K562 (cell line): Measurements from ENCODE around the gene NAALAD2.

Source experiments
- MEIS2 ChIP-seq: fragments of 450-650 bp; IDR thresholded peaks from 2 replicates; pipeline ENCODE4 v1.6.1; 2014; ENCODE audit warnings: mild to moderate bottlenecking; ENCODE audit not compliant: partially characterized antibody
- ZFP1 ChIP-seq: fragments of 450-650 bp; formaldehyde crosslinking; IDR thresholded peaks from 2 replicates; pipeline ENCODE4 v1.4.0; 2020; ENCODE audit warnings: mild to moderate bottlenecking, mixed read lengths
- TF ChIP-seq, protein P1 (sequence below), 3 experiments: IDR thresholded peaks in 2 of 3; conservative IDR thresholded peaks in 1 of 3; 2 replicates each; pipeline ENCODE4 v1.5.1; 2011 to 2012; ENCODE audit warnings: low read length in 3 of 3, mild to moderate bottlenecking in 3 of 3, control low read depth in 2 of 3, improper control_type of control experiment in 1 of 3, inconsistent platforms in 1 of 3, low read depth in 1 of 3, mixed read lengths in 1 of 3, moderate library complexity in 1 of 3; ENCODE audit not compliant: insufficient read depth in 2 of 3

DNA sequence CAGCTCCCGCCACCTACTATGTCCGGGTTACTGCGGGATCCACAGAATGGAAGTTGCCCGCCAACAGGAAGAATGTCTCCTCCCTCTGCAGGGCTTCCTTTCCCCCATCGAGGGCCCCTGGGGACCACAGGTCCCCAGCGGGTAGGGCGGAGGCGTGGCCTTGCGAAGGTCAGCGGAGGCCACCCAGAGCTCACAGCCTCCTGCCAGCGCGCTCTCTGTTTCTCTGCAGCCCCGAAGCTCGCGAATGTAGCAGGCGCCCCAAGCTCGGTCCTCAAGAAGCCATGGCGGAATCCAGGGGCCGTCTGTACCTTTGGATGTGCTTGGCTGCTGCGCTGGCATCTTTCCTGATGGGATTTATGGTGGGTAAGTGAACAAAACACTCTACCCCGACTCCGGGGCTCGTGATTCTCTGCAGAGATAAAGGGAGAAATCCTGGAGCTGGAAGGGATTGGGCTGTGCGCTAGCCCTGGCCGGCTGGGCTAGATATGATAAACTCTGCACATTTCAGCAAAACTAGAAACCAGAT, at the start of gene NAALAD2:
- TF ChIP-seq, protein P1, sequence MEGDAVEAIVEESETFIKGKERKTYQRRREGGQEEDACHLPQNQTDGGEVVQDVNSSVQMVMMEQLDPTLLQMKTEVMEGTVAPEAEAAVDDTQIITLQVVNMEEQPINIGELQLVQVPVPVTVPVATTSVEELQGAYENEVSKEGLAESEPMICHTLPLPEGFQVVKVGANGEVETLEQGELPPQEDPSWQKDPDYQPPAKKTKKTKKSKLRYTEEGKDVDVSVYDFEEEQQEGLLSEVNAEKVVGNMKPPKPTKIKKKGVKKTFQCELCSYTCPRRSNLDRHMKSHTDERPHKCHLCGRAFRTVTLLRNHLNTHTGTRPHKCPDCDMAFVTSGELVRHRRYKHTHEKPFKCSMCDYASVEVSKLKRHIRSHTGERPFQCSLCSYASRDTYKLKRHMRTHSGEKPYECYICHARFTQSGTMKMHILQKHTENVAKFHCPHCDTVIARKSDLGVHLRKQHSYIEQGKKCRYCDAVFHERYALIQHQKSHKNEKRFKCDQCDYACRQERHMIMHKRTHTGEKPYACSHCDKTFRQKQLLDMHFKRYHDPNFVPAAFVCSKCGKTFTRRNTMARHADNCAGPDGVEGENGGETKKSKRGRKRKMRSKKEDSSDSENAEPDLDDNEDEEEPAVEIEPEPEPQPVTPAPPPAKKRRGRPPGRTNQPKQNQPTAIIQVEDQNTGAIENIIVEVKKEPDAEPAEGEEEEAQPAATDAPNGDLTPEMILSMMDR (IDR thresholded peaks at IDR 0.05 in 2 of 3, conservative IDR thresholded peaks at IDR 0.05 in 1 of 3; ENCODE audit: insufficient read depth in 2 of 3, low read depth in 1 of 3, low read length in 3 of 3), result no peak
- no peak for TF ChIP-seq ZFP1 (CRISPR knock-in tag)
- no peak for TF ChIP-seq MEIS2
